T-helper 9 cell (primary cell): Measurements from ENCODE around the gene S100A14.
"Not testable (repeated sequence)": the region's sequence is repeated elsewhere in the genome, so short reads cannot be mapped to it uniquely, and the experiment has no call there.

Experiments
- DNase-seq: peaks from one replicate; pipeline ENCODE4 v3.0.0-alpha.2; 2020

S100A14 gene

DNA sequence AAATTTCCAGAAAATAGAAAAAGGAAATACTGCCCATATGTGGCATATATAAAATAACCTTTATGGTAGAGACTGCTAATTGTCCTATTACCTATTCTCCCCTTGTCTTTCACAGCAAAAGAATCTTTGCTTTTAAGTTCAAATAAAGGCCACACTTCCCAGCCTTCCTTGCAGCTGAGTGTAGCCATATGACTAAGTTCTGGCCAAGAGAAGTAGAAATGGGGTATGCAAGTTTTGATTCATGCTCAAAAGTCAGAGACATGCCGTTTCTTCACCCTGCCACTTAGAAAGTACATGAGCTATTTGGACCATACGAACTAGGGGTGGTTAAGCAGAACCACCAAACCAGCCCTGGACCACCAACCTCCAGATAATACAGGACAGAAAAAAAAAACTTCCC lies 32.1 kb downstream of the S100A14 start:
- DNase-seq = no peak

DNA sequence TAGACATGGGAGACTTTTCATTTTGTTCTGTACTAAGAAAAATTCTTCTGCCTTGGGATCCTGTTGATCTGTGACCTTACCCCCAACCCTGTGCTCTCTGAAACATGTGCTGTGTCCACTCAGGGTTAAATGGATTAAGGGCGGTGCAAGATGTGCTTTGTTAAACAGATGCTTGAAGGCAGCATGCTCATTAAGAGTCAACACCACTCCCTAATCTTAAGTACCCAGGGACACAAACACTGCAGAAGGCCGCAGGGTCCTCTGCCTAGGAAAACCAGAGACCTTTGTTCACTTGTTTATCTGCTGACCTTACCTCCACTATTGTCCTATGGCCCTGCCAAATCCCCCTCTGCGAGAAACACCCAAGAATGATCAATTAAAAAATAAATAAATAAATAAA lies 32.6 kb downstream of the S100A14 start:
- DNase-seq = not testable (repeated sequence)

DNA sequence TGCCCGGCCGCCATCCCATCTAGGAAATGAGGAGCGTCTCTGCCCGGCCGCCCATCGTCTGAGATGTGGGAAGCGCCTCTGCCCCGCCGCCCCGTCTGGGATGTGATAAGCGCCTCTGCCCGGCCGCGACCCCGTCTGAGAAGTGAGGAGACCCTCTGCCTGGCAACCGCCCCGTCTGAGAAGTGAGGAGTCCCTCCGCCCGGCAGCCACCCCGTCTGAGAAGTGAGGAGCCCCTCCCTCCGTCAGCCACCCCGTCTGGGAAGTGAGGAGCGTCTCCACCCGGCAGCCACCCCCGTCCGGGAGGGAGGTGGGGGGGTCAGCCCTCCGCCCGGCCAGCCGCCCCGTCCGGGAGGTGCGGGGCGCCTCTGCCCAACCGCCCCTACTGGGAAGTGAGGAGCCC lies 33.3 kb downstream of the S100A14 start:
- DNase-seq = not testable (repeated sequence)

DNA sequence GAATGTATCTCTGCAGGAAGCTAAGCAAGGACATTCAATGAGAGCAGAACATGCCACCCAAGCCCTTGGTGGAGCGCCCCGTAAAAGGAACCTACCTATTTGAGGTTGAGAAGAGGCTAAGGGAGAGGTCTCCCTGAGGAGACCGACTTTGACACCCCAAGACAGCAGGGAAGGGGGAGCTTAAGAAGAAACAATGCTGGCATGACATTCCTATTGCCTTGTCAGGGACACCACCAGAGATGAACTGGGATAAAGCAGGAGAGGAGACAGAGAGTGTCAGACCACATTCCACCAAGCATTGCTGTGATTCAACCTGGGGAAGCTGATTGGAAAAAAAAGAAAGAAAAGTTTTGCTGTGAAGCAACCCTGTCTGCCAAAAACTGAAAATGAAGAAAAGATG lies 37.2 kb downstream of the S100A14 start:
- no peak for DNase-seq

DNA sequence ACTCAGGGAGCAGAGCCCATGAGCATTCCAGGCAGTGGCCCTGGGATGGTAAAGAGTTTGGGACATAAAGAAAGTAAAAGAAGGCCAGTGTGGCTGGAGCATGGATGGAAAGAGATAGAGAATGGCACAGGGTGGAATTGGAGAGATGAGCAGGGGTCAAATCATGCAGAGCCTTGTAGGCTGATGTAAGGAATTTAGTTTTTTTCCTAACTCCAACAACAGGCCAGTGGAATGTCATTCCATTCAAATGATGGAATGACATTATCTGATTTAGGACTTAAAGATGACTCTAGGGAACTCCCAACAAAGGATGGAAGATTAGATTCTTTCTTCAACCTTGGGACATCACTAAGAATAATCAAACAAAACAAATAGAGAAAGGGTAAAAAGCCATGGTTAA lies 37.6 kb downstream of the S100A14 start:
- DNase-seq = no peak

DNA sequence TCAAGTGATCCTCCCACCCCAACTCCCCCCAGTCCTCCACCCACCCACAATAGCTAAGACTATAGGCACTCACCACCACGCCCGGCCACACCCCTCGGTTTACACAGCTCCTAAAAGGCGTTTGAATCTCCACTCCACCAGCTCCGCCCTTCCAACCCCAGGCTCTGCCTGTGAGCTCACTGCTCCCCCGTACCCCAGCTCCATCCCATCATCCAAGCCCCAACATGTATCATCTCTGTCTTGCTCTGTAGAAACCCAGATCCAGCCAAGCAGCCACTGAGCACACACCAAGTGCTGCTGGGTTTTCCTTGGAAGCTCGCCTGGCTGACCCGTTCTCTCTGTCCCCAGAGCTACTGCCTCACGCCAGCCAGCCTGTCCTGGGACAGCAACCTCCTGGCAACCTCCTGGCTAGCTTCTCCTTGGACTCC lies 38.5 kb downstream of the S100A14 start:
- DNase-seq = no peak

DNA sequence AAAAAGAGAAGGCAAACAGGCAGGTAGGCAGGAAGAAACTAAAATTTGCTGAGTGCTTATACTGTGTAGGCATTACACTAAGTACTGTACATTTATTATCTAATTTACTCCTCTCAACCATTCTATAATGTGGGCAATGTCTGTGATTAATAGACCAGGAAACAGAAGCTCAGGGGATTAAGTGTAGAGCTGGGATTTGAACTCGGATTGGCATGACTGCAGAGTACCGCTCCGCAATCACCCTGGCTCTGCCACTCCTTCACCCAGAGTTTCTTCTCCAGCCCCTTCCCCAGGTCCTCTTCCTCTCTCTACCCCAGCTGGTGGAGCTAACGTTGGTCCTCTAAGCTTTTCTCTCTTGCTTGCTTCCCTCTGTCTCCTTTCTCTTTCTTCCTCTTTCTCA lies 39.0 kb downstream of the S100A14 start:
- DNase-seq = no peak

DNA sequence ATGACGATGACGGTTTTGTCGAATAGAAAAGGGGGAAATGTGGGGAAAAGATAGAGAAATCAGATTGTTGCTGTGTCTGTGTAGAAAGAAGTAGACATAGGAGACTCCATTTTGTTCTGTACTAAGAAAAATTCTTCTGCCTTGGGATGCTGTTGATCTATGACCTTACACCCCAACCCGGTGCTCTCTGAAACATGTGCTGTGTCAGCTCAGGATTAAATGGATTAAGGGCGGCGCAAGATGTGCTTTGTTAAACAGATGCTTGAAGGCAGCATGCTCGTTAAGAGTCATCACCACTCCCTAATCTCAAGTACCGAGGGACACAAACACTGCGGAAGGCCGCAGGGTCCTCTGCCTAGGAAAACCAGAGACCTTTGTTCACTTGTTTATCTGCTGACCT lies 40.6 kb downstream of the S100A14 start:
- not testable (repeated sequence) for DNase-seq

DNA sequence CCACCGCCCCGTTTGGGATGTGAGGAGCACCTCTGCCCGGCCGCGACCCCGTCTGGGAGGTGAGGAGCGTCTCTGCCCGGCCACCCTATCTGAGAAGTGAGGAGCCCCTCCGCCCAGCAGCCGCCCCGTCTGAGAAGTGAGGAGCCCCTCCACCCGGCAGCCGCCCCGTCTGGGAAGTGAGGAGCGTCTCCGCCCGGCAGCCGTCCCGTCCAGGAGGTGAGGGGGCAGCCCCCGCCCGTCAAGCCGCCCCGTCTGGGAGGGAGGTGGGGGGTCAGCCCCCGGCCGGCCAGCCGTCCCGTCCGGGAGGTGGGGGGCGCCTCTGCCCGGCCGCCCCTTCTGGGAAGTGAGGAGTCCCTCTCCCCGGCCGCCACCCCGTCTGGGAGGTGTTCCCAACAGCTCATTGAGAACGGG lies 41.0 kb downstream of the S100A14 start:
- not testable (repeated sequence) for DNase-seq

DNA sequence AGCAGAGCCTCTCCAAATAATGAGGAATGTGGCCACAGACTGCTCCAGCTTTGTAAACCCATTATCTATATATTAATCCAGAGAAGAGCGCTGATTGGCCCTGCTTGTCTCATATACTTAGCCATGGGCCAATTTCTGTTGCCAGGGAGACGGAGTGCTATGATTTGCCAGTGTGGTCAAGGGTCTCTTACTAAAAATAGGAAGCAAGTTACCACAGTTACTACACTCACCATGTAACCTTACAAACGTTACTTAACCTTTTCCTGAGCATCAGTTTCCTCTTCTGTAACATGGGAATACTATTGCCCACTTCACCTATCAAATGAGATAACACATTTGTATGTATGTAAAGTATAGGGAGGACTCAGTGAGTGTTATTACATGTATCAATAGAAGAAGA lies 42.8 kb downstream of the S100A14 start:
- DNase-seq = no peak

DNA sequence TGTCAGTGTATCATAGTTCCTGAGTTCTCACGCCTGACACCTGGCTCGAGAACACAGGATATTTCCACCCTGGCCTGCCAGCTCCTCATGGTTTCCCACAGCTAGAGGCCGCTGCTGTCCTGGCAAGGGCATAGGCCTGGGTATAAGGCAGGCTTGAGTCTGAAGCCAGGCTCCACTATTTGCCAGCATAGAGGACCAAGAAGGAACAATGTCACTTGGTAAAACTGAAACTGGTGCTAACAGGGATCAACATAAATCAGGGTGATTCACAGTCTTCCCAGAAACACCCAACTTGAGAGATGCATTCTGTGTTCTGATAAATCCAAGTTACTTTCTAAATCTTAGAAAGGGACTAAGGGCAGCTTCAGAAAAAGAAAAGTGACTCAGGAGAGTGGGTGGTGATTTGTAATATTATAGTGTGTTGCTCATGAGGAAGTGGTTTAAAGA lies 43.5 kb downstream of the S100A14 start:
- no peak for DNase-seq

DNA sequence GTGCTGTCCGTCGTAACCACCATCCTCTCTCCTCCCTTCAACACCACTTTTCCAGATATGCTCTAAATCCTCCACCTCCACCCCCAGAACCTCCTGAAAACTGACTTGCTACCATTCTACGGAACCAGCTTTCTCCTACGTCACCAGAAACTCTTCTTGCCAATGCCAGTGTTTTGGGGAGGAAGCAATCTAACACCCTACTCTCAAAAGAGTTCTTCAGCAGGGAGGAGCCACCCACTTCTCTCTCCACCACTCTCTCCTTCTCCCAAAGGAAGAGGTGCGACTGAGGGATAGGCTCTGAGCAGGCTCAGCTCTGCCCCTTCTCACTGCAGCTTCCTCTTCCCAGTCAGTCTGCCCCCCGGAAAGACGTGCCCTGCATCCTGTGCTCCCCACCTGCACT lies 44.4 kb downstream of the S100A14 start:
- DNase-seq = no peak

DNA sequence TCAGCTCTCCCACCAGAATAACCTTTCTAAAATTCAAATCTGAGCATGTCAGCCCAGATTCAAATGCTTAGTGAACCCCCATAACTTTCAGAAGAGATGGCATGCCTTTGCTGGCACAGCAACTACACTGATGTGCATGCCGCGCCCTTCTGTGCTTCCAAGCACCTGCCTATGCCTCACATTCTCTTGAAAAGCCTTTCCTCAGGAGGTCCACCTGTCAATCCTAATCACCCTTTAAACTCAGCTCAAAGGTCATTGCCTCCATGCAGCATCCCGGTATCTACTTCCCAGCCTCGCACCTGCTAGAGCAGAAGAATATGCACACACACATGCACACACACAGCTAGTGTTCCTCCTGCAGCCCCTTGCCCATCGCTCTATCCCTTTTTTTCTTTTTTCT lies 45.3 kb downstream of the S100A14 start:
- no peak for DNase-seq

DNA sequence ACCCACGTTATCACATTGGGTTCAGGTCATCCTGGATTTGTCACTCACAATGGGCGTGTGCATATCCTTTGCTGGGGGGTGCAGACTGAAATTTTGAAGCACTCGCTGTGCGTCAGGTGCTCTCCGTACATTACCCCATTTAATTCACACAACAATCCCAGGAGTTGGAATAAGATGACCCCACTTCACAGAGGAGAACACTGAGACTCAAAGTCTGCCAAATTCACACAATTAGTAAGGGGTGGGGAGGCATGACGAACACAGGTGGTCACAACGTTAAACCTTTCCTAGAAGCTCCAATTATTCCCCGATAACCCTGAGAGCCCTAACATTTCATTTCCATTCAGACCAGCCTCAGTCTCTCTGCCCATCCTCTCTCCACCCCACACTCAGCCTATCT lies 46.7 kb downstream of the S100A14 start:
- DNase-seq = no peak

DNA sequence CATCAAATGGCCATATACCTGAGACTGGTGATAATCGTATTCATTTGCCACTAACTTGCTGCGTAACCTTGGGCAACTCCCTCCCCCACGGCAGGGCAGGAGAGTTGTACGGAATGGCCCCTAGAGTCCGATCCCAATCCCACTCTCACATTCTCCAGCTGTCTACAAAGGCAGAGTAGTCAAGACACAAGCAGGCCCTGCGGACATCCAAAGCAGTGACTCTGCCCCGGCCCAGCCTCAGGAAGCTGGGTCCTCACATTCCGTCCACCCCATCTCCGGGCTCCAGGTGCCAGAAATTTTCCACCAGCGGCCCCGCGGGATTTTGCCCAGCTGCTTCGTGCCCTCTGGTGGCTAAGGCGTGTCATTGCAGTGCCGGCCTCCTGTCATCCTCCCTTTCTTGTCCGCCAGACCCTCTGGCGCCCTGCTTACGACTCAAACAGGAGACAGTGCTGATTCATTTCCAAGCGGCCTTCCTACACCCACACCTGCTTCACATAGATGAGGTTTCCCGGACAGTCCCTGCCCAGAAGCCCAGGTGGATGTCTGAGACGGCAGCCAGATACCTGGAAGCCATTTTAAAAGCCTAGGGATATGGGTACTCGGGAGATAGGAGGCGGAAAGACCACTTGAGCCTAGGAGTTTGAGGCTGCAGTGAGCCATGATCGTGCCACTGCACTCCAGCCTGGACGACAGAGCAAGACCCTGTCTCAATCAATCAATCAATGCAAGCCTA lies 47.6 kb downstream of the S100A14 start:
- DNase-seq = peak; percentile 77

DNA sequence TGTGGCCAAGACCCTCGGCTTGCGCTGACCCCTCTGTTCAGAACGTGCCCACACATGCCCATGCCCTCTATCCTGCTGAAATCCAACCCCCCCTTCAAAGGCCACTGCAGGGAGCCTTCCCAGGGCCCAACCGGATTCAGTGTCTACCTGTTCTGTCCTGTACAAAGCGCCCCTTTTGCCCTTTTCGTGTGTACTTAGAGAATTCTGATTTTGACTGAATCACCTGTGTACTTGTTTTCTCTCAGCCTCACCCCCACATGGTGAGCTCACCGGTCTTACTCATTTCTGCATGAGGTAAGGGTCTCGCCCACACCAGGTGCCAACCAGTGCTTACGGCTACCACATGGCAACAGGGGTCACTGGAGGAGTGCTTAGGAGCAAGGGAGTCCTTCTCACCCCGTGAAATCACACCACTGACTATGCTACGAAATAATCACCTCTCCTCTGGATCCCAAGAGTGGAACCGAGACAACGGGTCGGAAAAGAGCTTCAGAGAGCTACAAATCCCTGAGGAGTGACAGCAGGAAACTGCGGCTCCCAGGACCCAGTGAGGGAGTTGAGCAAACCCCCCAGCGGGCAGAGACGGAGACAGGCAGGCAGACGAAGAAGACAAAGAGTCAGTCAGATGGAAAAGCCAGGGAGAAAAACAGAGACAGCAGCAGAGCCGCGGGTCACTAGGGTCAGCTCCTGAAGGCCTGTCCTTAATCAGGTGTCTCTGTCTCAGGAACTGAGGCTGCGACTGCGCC lies 48.3 kb downstream of the S100A14 start:
- DNase-seq = no peak

DNA sequence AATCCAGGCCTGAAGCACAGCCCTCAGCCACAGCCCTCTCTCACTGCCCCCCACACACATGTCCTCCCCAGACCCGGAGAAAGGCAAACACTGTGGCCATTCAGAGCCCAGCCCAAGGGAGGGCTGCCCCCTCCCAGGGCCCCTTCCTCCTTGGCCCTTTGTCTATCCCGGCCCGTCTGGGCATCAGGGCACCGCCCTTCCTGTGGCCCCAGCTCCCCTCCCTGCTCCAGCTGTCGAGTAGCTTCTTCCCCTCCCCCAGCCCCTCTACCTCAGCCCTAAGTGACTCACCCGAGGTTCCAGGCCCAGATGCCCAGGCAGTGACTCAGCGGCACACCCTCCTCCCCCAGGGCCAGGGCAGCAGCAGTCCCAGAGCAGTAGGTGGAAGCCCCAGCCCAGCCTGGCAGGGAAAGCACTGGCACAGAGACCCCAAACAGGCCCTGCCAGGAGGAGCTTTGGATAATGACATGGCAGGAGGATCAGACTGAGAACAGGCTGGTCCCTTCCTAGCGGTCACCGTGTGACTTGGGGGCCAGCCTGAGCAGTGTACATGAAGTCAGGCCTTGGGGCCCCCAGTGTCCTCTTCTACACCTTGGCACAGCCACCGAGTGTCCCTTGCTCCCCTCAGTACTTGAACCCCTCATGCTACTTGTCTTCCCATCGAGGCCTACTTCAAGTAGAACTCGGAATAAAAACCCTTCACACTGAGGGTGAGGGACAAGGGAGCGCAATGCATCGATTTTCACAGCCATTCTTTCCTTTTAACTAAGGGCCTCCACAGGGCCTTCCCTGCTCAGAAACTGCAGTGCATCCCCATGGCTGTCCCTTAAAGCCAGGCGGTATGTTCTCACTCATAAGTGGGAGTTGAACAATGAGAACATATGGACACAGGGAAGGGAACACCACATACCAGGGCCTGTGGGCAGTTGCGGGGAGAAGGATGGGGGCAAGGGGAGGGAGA lies 49.4 kb downstream of the S100A14 start:
- DNase-seq = peak; percentile 67

DNA sequence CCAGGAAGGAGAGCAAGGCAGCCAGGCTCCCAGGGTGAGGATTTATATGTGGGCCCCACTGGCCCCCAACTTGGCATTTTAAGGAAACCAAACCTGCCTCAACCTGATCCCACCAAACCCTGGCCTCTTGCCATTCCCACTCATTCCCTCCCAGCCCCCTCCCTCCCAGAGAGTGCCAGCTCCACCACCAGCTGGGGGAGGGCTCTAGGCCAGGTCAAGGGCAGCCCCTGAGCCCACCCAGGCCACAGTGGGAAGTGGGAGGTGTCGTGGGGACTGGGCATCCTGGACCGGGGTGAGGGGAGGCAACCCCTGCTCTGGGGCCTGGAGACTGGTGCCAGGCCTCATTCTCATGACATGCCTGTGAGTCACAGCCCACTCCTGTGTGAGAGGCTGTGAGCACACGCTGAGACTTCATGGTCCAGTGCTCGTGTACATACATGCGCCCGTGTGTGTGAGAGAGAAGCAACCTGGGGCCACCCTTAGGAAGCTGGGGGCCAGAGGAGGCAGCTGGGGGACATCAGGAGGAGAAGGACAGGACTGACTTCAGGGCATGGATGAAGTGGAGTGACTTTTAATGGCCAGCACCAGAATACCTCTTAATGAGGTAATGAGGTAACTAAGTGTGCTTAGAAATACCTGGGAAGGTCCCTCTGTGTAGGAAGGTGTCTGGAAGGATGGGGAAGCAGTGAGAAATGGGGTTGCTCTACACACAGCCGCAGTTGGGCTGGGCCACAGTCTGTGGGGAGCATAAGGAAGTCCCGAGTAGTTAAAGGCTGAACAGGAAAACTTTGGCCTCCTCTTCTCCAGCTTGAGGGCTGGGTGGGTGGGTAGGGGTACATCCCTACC lies 50.4 kb downstream of the S100A14 start, which contains the start of gene S100A2:
S100A2 (minus strand) TSS at position 316 of the 846 bp plus-strand sequence. CDS start 1,967 bp downstream, outside the sequence.
- DNase-seq = no peak
